Large intestine (tissue), 3 donors: ENCODE data around the gene CTNNAL1. TPM values are rescaled to one million over a fixed set of nuclear protein-coding genes. Genes with fewer than 3 reads are reported as not detected.

ENCODE experiments used
- DNase-seq, 2 donors: peaks; one replicate each; pipeline versions ENCODE4 v3.0.0 to v3.0.0-alpha.2; 2013
- H3K27ac ChIP-seq: one replicate; pipeline ENCODE4 v1.5.1; 2013; ENCODE audit warnings: low read length
- H3K27me3 ChIP-seq: 2 replicates; pipeline ENCODE4 v1.6.1; 2013; ENCODE audit warnings: low read length; ENCODE audit not compliant: control insufficient read depth, insufficient read depth
- H3K36me3 ChIP-seq: 2 replicates; pipeline ENCODE4 v1.6.1; 2013; ENCODE audit warnings: low read length; ENCODE audit not compliant: control insufficient read depth, insufficient read depth
- H3K4me1 ChIP-seq: one replicate; pipeline ENCODE4 v1.6.1; 2013; ENCODE audit warnings: low read length; ENCODE audit not compliant: control insufficient read depth, insufficient read depth
- H3K4me3 ChIP-seq: one replicate; pipeline ENCODE4 v1.5.1; 2013; ENCODE audit warnings: low read length
- H3K9me3 ChIP-seq: one replicate; pipeline ENCODE4 v1.6.1; 2013; ENCODE audit warnings: mild to moderate bottlenecking, low read depth, low read length, moderate library complexity; ENCODE audit not compliant: control insufficient read depth
- WGBS: methylation state at CpG from one replicate; pipeline ENCODE4 v1.1.5; 2013; ENCODE audit warnings: low lambda C conversion rate; ENCODE audit not compliant: insufficient coverage; 5-methylcytosine and 5-hydroxymethylcytosine counted together
- polyA plus RNA-seq: library from polyadenylated mRNA; unstranded; fragments of 120-200 nt; gene quantifications from one replicate; pipeline ENCODE4 v1.2.1, GENCODE V29; 2013

CTNNAL1 gene
- polyA plus RNA-seq, 1 donor = 24.0 TPM

DNA sequence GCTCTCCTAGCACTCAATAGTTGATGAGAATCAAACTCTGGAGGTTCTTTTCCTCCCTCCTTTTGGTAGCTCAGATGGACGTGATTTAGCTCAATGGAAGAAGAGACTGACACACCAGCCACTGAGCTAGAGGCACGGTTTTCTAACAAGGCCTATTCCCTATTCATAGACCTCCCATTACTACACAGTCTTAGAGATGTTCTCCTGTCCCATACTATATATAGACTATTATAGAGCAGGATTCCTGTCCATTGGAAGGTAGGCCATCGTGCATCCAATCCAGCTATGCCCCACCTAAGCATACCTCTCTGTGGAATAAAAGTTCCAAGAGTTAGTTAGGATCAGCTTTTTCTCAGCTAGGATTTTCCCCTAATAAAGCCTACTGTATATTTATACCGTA, 30.3 kb upstream of the CTNNAL1 start:
- peaks cover 63% of the 10 kb centered on the region for H3K36me3 ChIP-seq
- no CpG with 5 or more reads among the region's 4 CpGs for WGBS

DNA sequence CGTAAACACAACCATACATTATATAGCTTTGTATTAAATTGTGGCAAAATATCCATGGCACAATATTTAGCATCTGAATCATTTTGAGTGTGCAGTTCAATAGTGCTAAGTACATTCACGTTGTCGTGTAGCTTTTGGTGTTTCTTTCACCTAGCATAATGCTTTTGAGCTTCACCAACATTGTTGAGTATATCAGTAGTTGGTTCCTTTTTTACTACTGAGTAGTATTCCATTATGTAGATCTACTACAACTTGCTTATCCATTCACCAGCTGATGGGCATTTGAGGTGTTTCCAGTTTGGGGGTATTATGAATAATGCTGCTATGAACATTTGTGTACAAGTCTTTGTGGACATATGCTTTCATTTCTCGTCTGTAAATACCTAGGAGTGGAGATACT, 27.3 kb upstream of the CTNNAL1 start:
- Histone ChIP-seq H3K27me3 (no peaks in the 10 kb centered on the region), H3K4me3 (no peak overlapping the region), H3K4me1 (no peaks in the 10 kb centered on the region), H3K27ac (no peak overlapping the region), H3K36me3 (peaks cover 57% of the 10 kb centered on the region), H3K9me3 (no peaks in the 10 kb centered on the region)
- no peak for DNase-seq
- 93% methylated on average over 2 of the region's 4 CpGs for WGBS

More for the DNA sequence above, 30.3 kb upstream of the CTNNAL1 start:
- no peaks in the 10 kb centered on the region for H3K9me3 ChIP-seq
- DNase-seq = no peak
- no peaks in the 10 kb centered on the region for H3K4me1 ChIP-seq
- H3K27ac ChIP-seq = no peak overlapping the region
- H3K27me3 ChIP-seq = no peaks in the 10 kb centered on the region
- H3K4me3 ChIP-seq = no peak overlapping the region

DNA sequence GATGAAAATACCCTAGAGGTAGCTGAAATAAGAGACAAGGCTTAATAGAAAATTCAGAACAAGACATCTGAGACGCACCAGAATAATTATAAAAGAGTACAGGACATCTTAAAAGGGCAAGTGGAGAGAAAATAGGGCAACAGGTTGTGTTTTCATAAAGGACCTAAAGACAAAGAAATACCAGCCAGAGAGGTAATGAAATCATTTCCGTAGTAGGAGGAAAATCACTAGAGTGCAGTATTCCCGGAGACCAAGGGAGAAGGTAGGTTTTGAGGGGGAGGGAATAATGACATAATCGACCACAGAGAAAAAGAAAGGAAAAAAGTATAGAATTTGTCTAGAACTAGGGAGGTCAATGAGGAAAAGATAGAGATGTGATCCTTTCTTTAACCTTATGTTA, 26.2 kb upstream of the CTNNAL1 start:
- WGBS = 94% methylated on average over 3 of the region's 4 CpGs
- no peak overlapping the region for H3K27ac ChIP-seq
- no peak for DNase-seq
- H3K36me3 ChIP-seq = peaks cover 48% of the 10 kb centered on the region
- H3K4me1 ChIP-seq = no peaks in the 10 kb centered on the region
- H3K4me3 ChIP-seq = no peak overlapping the region
- H3K9me3 ChIP-seq = no peaks in the 10 kb centered on the region
- no peaks in the 10 kb centered on the region for H3K27me3 ChIP-seq

DNA sequence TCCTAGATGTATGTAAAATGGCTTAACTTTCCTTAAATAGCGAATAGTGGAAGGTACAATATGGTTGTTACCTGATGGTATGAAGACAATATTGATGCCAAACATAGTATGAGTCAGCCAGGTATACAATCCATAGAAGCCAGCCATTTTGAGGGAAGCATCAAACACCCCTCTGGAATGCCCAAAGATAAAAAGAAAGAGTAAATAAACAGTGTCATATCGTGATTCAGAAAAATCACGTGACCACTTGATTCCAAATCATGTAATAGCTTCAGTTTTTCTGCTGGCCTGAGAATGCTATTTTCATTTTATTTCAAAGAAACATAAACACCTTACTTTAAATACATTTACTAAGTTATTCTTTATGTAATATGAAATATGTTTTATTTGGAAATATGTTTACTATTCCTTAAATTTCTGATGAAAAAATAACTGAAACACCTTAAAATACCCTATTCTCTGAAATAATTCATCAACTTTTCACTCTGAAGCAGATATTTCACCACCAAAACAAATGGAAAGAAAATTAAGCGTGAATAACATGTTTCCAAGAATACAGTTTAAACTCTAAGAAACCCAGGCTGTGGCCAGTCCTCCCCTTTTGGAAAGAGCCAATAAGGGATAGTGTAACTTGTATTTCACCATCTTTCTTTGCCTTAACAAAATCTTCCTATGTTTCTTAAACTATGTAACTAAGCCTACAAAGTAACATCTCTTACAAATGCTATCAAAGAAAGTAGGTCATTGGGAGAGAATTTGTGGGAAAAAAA, 24.8 kb upstream of the CTNNAL1 start:
- H3K27ac ChIP-seq = no peak overlapping the region
- H3K4me3 ChIP-seq = no peak overlapping the region
- H3K27me3 ChIP-seq = no peaks in the 10 kb centered on the region
- WGBS = 83% methylated on average over 3 of the region's 4 CpGs
- peaks cover 45% of the 10 kb centered on the region for H3K36me3 ChIP-seq
- DNase-seq = no peak
- no peaks in the 10 kb centered on the region for H3K4me1 ChIP-seq
- H3K9me3 ChIP-seq = no peaks in the 10 kb centered on the region

DNA sequence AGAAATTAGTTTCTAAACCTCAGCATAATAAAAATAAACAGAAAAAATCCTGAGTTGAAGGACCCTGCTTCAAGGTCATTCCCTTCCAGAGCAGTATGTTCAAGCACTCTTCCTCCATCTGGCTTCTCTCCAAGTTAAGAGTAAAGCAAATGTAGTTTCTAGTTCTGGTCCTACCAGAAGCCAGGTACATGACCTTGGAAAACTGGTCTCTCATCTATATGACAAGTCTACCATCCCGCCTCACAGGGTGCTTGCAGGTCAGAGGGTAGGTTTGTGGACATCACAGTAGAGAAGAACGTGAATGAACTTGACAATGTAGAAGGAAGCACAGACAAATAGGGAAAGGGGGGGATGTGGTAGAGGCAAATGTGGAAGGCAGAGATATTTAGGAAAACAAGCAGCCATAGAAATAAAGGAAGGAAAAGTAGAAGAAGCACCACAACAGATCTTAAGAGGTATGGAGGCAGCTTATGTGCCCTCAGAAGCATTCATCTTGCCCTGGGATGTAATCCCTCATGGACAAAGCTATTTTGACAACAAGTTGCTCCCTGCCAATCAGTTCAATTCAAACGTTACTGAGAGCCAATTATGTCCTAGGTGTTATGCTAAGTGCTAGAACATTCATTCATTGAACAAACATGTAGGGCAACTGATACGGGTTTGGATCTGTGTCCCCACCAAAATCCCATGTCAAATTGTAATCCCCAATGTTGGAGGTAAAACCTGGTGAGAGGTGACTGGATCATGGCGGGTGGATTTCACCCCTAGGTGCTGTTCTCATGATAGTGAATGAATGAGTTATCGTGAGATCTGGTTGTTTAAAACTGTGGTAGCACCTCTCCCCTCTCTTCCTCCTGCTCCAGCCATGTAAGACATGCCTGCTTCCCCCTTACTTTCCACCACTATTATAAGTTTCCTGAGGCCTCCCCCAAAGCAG, 23.7 kb upstream of the CTNNAL1 start:
- H3K27ac ChIP-seq = no peak overlapping the region
- DNase-seq = no peak
- WGBS = 88% methylated on average over 1 of the region's 6 CpGs

DNA sequence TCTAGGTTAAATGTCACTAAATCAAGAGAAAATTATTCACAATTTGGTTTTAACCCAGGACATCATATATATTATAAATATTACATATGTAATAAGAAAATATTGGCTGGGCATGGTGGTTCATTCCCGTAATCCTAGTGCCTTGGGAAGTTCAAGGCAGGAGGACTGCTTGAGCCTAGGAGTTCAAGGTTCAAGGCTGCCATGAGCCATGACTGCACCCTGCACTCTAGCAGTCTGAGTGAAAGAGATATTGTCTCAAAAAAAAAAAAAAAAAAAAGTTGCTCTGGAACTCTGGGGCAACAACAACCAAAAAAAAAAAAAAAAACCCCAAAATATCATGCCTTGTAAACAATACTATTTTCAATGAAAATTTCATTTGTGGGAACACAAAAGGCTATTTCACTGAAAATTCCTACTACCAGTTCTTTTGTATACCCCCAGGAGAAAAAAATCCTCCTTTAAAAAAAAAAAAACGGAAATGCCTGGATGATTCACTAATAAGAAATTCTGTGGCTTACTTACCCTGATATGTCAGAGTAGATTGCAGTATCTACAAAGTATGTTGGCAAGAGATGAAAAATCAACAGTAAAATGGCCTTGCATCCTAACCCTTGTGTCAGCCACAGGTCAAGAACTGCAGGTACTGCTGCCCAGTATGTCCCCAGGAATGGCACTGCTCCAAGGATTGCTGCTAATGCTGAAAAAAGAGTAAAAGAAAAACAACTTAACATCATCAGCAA, 22.6 kb upstream of the CTNNAL1 start:
- H3K36me3 ChIP-seq = peaks cover 49% of the 10 kb centered on the region
- 80% methylated on average over 1 of the region's 2 CpGs for WGBS
- no peak for DNase-seq

More for the DNA sequence above, 23.7 kb upstream of the CTNNAL1 start:
- H3K36me3 ChIP-seq = peaks cover 51% of the 10 kb centered on the region
- H3K4me3 ChIP-seq = no peak overlapping the region
- H3K27me3 ChIP-seq = no peaks in the 10 kb centered on the region
- no peaks in the 10 kb centered on the region for H3K4me1 ChIP-seq
- no peaks in the 10 kb centered on the region for H3K9me3 ChIP-seq

DNA sequence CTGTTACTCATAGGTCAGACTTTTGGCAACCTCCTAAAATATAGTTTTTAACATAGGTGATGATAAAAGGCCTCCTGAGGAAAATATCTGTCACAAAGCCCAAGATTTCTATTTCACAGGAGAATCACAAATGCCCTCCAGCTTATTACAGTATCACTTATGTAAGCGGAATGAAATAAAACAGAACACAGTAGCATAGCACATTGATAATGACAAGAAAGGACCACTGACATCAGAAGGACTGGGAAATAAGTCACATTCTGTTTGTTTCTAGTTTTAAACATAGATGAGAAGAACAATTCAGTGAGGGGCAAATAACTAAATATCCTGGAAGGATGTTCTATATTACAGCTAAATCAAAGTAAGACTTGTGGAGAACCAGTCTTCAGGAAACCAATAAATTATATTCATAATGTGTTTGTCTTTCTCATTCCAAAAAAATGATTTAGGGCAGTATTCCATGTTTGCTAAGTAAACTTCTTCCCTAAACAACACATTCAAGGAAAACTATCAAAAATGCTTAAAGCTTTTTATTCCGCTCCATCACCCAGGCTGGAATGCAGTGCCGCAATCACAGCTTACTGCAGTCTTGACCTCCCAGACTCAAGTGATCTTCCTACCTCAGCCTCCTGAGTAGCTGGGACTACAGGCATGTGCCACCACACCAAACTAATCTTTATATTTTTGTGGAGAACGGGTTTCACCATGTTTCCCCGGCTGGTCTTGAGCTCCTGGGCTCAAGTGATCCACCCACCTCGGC, 20.8 kb upstream of the CTNNAL1 start:
- no peaks in the 10 kb centered on the region for H3K4me1 ChIP-seq
- WGBS = 100% methylated on average over 1 of the region's 6 CpGs
- H3K36me3 ChIP-seq = peaks cover 42% of the 10 kb centered on the region

More for the DNA sequence above, 22.6 kb upstream of the CTNNAL1 start:
- Histone ChIP-seq H3K27me3 (no peaks in the 10 kb centered on the region), H3K27ac (no peak overlapping the region), H3K9me3 (no peaks in the 10 kb centered on the region), H3K4me1 (no peaks in the 10 kb centered on the region), H3K4me3 (no peak overlapping the region)

DNA sequence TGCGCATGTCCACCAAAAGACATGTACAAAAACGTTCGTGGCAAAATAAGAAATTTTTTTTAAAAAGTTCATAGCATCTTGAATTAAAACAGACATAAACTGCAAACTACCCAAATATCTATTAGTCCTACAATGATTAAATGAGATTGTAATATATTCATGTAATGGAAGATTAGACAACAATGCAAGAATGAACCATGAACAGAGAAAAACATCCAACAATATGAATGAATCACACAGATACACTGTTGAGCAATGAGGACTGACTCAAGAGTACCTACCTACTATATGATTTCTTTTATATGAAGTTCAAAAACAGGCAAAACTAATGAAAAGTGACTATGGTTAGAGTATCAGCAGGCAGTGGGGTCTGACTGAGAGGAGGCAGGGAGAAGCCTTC, 17.9 kb upstream of the CTNNAL1 start:
- H3K9me3 ChIP-seq = no peaks in the 10 kb centered on the region
- no peak for DNase-seq
- no peaks in the 10 kb centered on the region for H3K27me3 ChIP-seq
- H3K4me3 ChIP-seq = no peak overlapping the region
- no peaks in the 10 kb centered on the region for H3K4me1 ChIP-seq
- H3K36me3 ChIP-seq = peaks cover 34% of the 10 kb centered on the region
- 91% methylated on average over 3 of the region's 3 CpGs for WGBS
- H3K27ac ChIP-seq = no peak overlapping the region

More for the DNA sequence above, 20.8 kb upstream of the CTNNAL1 start:
- DNase-seq = no peak
- H3K9me3 ChIP-seq = no peaks in the 10 kb centered on the region
- H3K4me3 ChIP-seq = no peak overlapping the region
- no peak overlapping the region for H3K27ac ChIP-seq
- no peaks in the 10 kb centered on the region for H3K27me3 ChIP-seq

DNA sequence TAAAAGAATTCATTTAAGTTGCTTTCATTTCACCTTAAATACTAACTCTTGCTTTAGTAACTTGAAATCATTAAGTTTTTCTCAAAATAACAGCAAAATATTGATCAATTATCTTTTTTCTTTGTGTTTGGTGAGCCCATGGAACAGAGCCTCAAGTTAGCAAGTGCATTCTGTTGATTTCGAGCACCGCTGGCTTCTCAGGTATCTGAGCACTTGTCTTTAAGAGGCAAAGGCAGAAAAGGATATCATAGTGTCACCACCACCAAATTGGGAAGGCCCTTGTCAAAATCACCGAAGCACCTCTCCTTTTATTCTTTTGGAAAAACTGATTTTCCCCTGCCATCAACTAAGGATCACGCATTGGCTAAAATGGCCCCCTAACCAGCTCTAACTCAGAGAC, 17.1 kb upstream of the CTNNAL1 start:
- Histone ChIP-seq H3K27ac (no peak overlapping the region), H3K4me3 (no peak overlapping the region), H3K27me3 (no peaks in the 10 kb centered on the region), H3K9me3 (no peaks in the 10 kb centered on the region), H3K4me1 (no peaks in the 10 kb centered on the region), H3K36me3 (peaks cover 32% of the 10 kb centered on the region)
- WGBS = 100% methylated on average over 2 of the region's 4 CpGs
- no peak for DNase-seq
